ENCODE measurements around the gene MTERF1. TPM values are rescaled to one million over a fixed set of nuclear protein-coding genes. Genes with fewer than 3 reads are reported as not detected.

Gene MTERF1
- total and polyA plus RNA-seq, 9 of the 15 experiments (the other 6 are each of a cell fraction or from before 2014, with no cell fraction given) = 15.7 to 49.2 (median 29.1) TPM

DNA sequence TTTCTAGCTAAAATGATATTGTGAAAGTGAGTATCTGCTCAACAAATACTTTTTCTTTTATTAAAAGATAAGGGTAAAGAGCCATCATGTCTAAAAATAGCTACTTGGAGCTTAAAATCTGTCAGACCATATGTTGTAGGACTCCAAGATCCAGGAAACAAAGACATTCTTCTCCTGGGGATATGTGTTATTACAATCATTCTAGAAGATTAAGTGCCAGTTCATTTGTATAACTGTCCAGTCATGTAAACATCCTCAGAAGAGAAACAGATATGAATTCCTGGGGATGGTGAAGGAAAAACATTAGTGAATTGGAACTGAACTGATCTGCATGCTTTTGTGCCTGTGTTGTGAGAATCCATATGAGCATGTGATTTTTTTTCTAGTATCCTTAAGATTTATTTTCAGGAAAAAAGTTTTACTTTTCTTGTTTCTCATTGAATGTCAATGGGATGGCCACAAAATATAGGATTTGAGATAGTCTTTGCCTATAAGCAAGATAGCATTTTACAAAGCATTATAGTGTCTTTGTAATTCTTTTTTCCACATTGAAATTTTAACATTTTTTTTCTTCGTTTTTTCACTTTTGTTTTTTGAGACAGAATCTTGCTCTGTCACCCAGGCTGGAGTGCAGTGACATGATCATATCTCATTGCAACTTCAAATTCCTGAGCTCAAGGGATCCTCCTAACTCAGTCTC lies 14.4 kb upstream of the MTERF1 start (continued):
- TF ChIP-seq, protein P1, sequence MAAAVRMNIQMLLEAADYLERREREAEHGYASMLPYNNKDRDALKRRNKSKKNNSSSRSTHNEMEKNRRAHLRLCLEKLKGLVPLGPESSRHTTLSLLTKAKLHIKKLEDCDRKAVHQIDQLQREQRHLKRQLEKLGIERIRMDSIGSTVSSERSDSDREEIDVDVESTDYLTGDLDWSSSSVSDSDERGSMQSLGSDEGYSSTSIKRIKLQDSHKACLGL (CRISPR knock-in tag; IDR thresholded peaks at IDR 0.05; ENCODE audit: borderline replicate concordance, poor library complexity, severe bottlenecking) = no peak
- TF ChIP-seq PML (IDR thresholded peaks at IDR 0.05; ENCODE audit: low read length) = 0 out of 2 replicates have a peak, but pooled peaks have one; percentile 29
- TF ChIP-seq EP400 (IDR thresholded peaks at IDR 0.05) = peak; percentile 34; the same call in 1 of the 2 replicates
- peak; percentile 80 for TF ChIP-seq TAL1 (IDR thresholded peaks at IDR 0.05)
- TF ChIP-seq HCFC1 (IDR thresholded peaks at IDR 0.05; ENCODE audit: low read depth, low read length) = no peak
- 0 out of 2 replicates have a peak, but pooled peaks have one; percentile 35 for TF ChIP-seq ZNF589 (CRISPR knock-in tag; IDR thresholded peaks at IDR 0.05; ENCODE audit: low read depth)
- peak; percentile 50 for TF ChIP-seq DACH1 (IDR thresholded peaks at IDR 0.05; ENCODE audit: partially characterized antibody)
- peak; percentile 71 for TF ChIP-seq HDAC3 (IDR thresholded peaks at IDR 0.05; ENCODE audit: borderline replicate concordance, partially characterized antibody)
- TF ChIP-seq RAD51 (IDR thresholded peaks at IDR 0.05; ENCODE audit: borderline replicate concordance, low read depth) = peak; percentile 22; the same call in 1 of the 2 replicates
- peak; percentile 51 for TF ChIP-seq TCF3 (CRISPR knock-in tag; IDR thresholded peaks at IDR 0.05)
- TF ChIP-seq, protein P2, sequence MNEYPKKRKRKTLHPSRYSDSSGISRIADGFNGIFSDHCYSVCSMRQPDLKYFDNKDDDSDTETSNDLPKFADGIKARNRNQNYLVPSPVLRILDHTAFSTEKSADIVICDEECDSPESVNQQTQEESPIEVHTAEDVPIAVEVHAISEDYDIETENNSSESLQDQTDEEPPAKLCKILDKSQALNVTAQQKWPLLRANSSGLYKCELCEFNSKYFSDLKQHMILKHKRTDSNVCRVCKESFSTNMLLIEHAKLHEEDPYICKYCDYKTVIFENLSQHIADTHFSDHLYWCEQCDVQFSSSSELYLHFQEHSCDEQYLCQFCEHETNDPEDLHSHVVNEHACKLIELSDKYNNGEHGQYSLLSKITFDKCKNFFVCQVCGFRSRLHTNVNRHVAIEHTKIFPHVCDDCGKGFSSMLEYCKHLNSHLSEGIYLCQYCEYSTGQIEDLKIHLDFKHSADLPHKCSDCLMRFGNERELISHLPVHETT (CRISPR knock-in tag; conservative IDR thresholded peaks at IDR 0.05 in 1 of 2, IDR thresholded peaks at IDR 0.05 in 1 of 2) = 0 out of 4 replicates have a peak, but pooled peaks of 1 of the 2 experiments have one; percentile 27
- TF ChIP-seq, protein P3, sequence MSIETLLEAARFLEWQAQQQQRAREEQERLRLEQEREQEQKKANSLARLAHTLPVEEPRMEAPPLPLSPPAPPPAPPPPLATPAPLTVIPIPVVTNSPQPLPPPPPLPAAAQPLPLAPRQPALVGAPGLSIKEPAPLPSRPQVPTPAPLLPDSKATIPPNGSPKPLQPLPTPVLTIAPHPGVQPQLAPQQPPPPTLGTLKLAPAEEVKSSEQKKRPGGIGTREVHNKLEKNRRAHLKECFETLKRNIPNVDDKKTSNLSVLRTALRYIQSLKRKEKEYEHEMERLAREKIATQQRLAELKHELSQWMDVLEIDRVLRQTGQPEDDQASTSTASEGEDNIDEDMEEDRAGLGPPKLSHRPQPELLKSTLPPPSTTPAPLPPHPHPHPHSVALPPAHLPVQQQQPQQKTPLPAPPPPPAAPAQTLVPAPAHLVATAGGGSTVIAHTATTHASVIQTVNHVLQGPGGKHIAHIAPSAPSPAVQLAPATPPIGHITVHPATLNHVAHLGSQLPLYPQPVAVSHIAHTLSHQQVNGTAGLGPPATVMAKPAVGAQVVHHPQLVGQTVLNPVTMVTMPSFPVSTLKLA (conservative IDR thresholded peaks at IDR 0.05) = peak; percentile 36 to 41; a peak in 2 of 4 replicates
- TF ChIP-seq, protein P4, sequence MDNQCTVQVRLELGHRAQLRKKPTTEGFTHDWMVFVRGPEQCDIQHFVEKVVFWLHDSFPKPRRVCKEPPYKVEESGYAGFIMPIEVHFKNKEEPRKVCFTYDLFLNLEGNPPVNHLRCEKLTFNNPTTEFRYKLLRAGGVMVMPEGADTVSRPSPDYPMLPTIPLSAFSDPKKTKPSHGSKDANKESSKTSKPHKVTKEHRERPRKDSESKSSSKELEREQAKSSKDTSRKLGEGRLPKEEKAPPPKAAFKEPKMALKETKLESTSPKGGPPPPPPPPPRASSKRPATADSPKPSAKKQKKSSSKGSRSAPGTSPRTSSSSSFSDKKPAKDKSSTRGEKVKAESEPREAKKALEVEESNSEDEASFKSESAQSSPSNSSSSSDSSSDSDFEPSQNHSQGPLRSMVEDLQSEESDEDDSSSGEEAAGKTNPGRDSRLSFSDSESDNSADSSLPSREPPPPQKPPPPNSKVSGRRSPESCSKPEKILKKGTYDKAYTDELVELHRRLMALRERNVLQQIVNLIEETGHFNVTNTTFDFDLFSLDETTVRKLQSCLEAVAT (IDR thresholded peaks at IDR 0.05) = 0 out of 4 replicates have a peak, but pooled peaks of 1 of the 2 experiments have one; percentile 25
- peak; percentile 76 for TF ChIP-seq MEIS2 (IDR thresholded peaks at IDR 0.05; ENCODE audit: partially characterized antibody)
- 0 out of 2 replicates have a peak, but pooled peaks have one; percentile 28 for TF ChIP-seq NBN (IDR thresholded peaks at IDR 0.05; ENCODE audit: low read depth)
- peak; percentile 53; the same call in 1 of the 2 replicates for TF ChIP-seq LEF1 (IDR thresholded peaks at IDR 0.05)
- TF ChIP-seq CBFA2T2 (conservative IDR thresholded peaks at IDR 0.05) = peak; percentile 70
- no peak for TF ChIP-seq POLR2B (IDR thresholded peaks at IDR 0.05; ENCODE audit: low read depth, partially characterized antibody)
- peak; percentile 46; the same call in 1 of the 2 replicates for TF ChIP-seq NFATC3 (IDR thresholded peaks at IDR 0.05)

All from K562 (cell line).